ENCODE results near the gene PPAT.

- TF ChIP-seq EZH2 (IDR thresholded peaks at IDR 0.05; ENCODE audit: borderline replicate concordance, low read depth, low read length, severe bottlenecking) (no peak), POLR2A (IDR thresholded peaks at IDR 0.05; ENCODE audit: low read depth, low read length) (no peak), CTCF (IDR thresholded peaks at IDR 0.05; ENCODE audit: extremely low read depth in 1 of 2, insufficient read depth in 1 of 2, low read depth in 1 of 2, low read length in 2 of 2) (no peak), MYC (IDR thresholded peaks at IDR 0.05; ENCODE audit: low read depth, low read length) (no peak), POLR2AphosphoS5 (IDR thresholded peaks at IDR 0.05; ENCODE audit: insufficient read depth, low read depth, low read length) (no peak)
These were observed 40.5 kb upstream of the PPAT start for GRCh38 chr4:56475917-56476316.
